DND-41 (cell line): ENCODE data around the gene ACOT12.

Experiments used
- ATAC-seq: fragments of 200-7000 bp; cut with Tn5 transposase; 3 replicates; pipeline ENCODE4 v1.9.1; 2021; ENCODE audit warnings: low read depth; ENCODE audit not compliant: insufficient read depth
- DNase-seq: peaks from one replicate; pipeline ENCODE4 v3.0.0-alpha.2; 2020
- H2AFZ ChIP-seq: 2 replicates; pipeline ENCODE4 v1.6.0; 2012; ENCODE audit warnings: low read depth, low read length
- H3K27ac ChIP-seq: 2 replicates; pipeline ENCODE4 v1.5.1; 2012; ENCODE audit warnings: low read length, inconsistent platforms
- H3K27me3 ChIP-seq: fragments of 200-600 bp; sonication (generic); 2 replicates; pipeline ENCODE4 v1.6.0; 2012; ENCODE audit warnings: low read length, mild to moderate bottlenecking, inconsistent platforms; ENCODE audit not compliant: insufficient read depth, poor library complexity
- H3K36me3 ChIP-seq: 2 replicates; pipeline ENCODE4 v1.5.1; 2012; ENCODE audit warnings: low read length, inconsistent platforms; ENCODE audit not compliant: insufficient read depth
- H3K4me1 ChIP-seq: 2 replicates; pipeline ENCODE4 v1.5.1; 2012; ENCODE audit warnings: mild to moderate bottlenecking, low read length; ENCODE audit not compliant: insufficient read depth
- H3K4me2 ChIP-seq: 2 replicates; pipeline ENCODE4 v1.6.0; 2012; ENCODE audit warnings: mild to moderate bottlenecking, moderate library complexity, low read length, inconsistent platforms; ENCODE audit not compliant: insufficient read depth
- H3K4me3 ChIP-seq, 2 experiments: fragments of 200-600 bp in 1 of 2; shearing (Covaris generic) in 1 of 2; 2 replicates each; pipeline ENCODE4 v1.5.1; 2012 to 2016; ENCODE audit warnings: inconsistent platforms in 2 of 2, low read length in 2 of 2, mild to moderate bottlenecking in 2 of 2, low read depth in 1 of 2, moderate library complexity in 1 of 2
- H3K79me2 ChIP-seq: 2 replicates; pipeline ENCODE4 v1.6.0; 2012; ENCODE audit warnings: low read length, inconsistent platforms; ENCODE audit not compliant: insufficient read depth
- H3K9ac ChIP-seq: 2 replicates; pipeline ENCODE4 v1.6.0; 2012; ENCODE audit warnings: low read depth, mild to moderate bottlenecking, inconsistent platforms, low read length, moderate library complexity
- H3K9me3 ChIP-seq: 2 replicates; pipeline ENCODE4 v1.5.1; 2012; ENCODE audit warnings: low read length, moderate library complexity, mild to moderate bottlenecking, inconsistent platforms; ENCODE audit not compliant: insufficient read depth, severe bottlenecking
- H4K20me1 ChIP-seq: 2 replicates; pipeline ENCODE4 v1.6.0; 2012; ENCODE audit warnings: low read length; ENCODE audit not compliant: insufficient read depth
- CTCF ChIP-seq: IDR thresholded peaks from 2 replicates; pipeline ENCODE4 v1.5.1; 2012; ENCODE audit warnings: borderline replicate concordance, low read length, moderate library complexity, mild to moderate bottlenecking; ENCODE audit not compliant: poor library complexity, severe bottlenecking; ENCODE audit errors: extremely low read depth
- EZH2 ChIP-seq: IDR thresholded peaks from 3 replicates; pipeline ENCODE4 v1.6.1; 2012; ENCODE audit warnings: borderline replicate concordance, low read depth, mild to moderate bottlenecking, moderate library complexity, low read length, inconsistent platforms; ENCODE audit not compliant: severe bottlenecking

ACOT12 gene

GRCh38 chr5:81336556-81336955 lies 57.4 kb downstream of the ACOT12 start:
- H3K9ac ChIP-seq = no peak overlapping the region
- H3K27me3 ChIP-seq = no peaks in the 10 kb centered on the region
- no peak for ATAC-seq
- no peaks in the 10 kb centered on the region for H3K9me3 ChIP-seq
- no peak overlapping the region for H2AFZ ChIP-seq
- no peaks in the 10 kb centered on the region for H3K4me1 ChIP-seq
- no peak overlapping the region for H3K4me2 ChIP-seq
- H3K4me3 ChIP-seq = no peak overlapping the region
- no peak for DNase-seq
- H3K27ac ChIP-seq = no peak overlapping the region
- TF ChIP-seq EZH2 (no peak), CTCF (no peak)
- no peaks in the 10 kb centered on the region for H3K79me2 ChIP-seq
- no peaks in the 10 kb centered on the region for H3K36me3 ChIP-seq
- H4K20me1 ChIP-seq = no peaks in the 10 kb centered on the region

GRCh38 chr5:81335946-81336345 lies 58.0 kb downstream of the ACOT12 start:
- Histone ChIP-seq H3K9me3 (no peaks in the 10 kb centered on the region), H3K4me1 (no peaks in the 10 kb centered on the region), H3K9ac (no peak overlapping the region), H3K4me2 (no peak overlapping the region), H3K36me3 (no peaks in the 10 kb centered on the region), H3K27me3 (no peaks in the 10 kb centered on the region), H2AFZ (no peak overlapping the region), H3K4me3 (no peak overlapping the region), H3K27ac (no peak overlapping the region), H3K79me2 (no peaks in the 10 kb centered on the region), H4K20me1 (no peaks in the 10 kb centered on the region)
- TF ChIP-seq EZH2 = no peak
- no peak for TF ChIP-seq CTCF
- no peak for ATAC-seq
- no peak for DNase-seq

GRCh38 chr5:81334304-81335061 lies 59.5 kb downstream of the ACOT12 start:
- ATAC-seq = no peak
- Histone ChIP-seq H2AFZ (no peak overlapping the region), H3K9me3 (no peaks in the 10 kb centered on the region), H3K27ac (no peak overlapping the region), H4K20me1 (no peaks in the 10 kb centered on the region), H3K9ac (no peak overlapping the region), H3K36me3 (no peaks in the 10 kb centered on the region), H3K4me3 (no peak overlapping the region), H3K79me2 (no peaks in the 10 kb centered on the region), H3K27me3 (no peaks in the 10 kb centered on the region), H3K4me2 (no peak overlapping the region), H3K4me1 (no peaks in the 10 kb centered on the region)
- no peak for TF ChIP-seq CTCF
- TF ChIP-seq EZH2 = no peak
- DNase-seq = no peak
